Keratinocyte (primary cell): Measurements from ENCODE around the gene DLG2. TPM values are rescaled to one million over a fixed set of nuclear protein-coding genes. Genes with fewer than 3 reads are reported as not detected.
"Not testable (repeated sequence)": the region's sequence is repeated elsewhere in the genome, so short reads cannot be mapped to it uniquely, and the experiment has no call there.

Experiments used
- DNase-seq: peaks from one replicate; pipeline ENCODE4 v3.0.0-alpha.2; 2011; ENCODE audit warnings: low read depth, missing footprints, low spot score
- FAIRE-seq: peaks from 2 replicates; lab custom pipeline; 2011; peaks lifted over from hg19 to GRCh38; lab: Jason Lieb, UNC
- H2AFZ ChIP-seq: 2 replicates; pipeline ENCODE4 v1.6.0; 2012; ENCODE audit warnings: low read length, control low read depth, inconsistent platforms; ENCODE audit not compliant: control insufficient read depth
- H3K27ac ChIP-seq: 2 replicates; pipeline ENCODE4 v1.5.1; 2011; ENCODE audit warnings: low read length; ENCODE audit not compliant: control insufficient read depth, insufficient read depth
- H3K27me3 ChIP-seq: 3 replicates; pipeline ENCODE4 v1.6.0; 2011; ENCODE audit warnings: low read length; ENCODE audit not compliant: control insufficient read depth, insufficient read depth; ENCODE audit errors: extremely low read depth
- H3K36me3 ChIP-seq, 2 experiments: 2 replicates in 1 of 2; 3 replicates in 1 of 2; pipeline ENCODE4 v1.5.1; 2011; ENCODE audit warnings: low read length in 2 of 2, mild to moderate bottlenecking in 1 of 2; ENCODE audit not compliant: control insufficient read depth in 2 of 2, insufficient read depth in 2 of 2; ENCODE audit errors: extremely low read depth in 1 of 2
- H3K4me1 ChIP-seq: 3 replicates; pipeline ENCODE4 v1.5.1; 2011; ENCODE audit warnings: low read length; ENCODE audit not compliant: control insufficient read depth, insufficient read depth; ENCODE audit errors: extremely low read depth
- H3K4me2 ChIP-seq: 3 replicates; pipeline ENCODE4 v1.6.0; 2011; ENCODE audit warnings: low read depth, low read length; ENCODE audit not compliant: control insufficient read depth, insufficient read depth; ENCODE audit errors: extremely low read depth
- H3K4me3 ChIP-seq, 3 experiments: fragments of 200-600 bp in 1 of 3; sonication (generic) in 1 of 3; 2 replicates in 2 of 3; 3 replicates in 1 of 3; pipeline ENCODE4 v1.5.1; 2011 to 2016; ENCODE audit warnings: low read length in 3 of 3, mild to moderate bottlenecking in 3 of 3, control low read depth in 2 of 3, inconsistent platforms in 1 of 3, low read depth in 1 of 3, mixed read lengths in 1 of 3, mixed run types in 1 of 3, moderate library complexity in 1 of 3; ENCODE audit not compliant: control insufficient read depth in 2 of 3, insufficient read depth in 2 of 3; ENCODE audit errors: extremely low read depth in 1 of 3
- H3K79me2 ChIP-seq: 2 replicates; pipeline ENCODE4 v1.6.0; 2012; ENCODE audit warnings: low read length; ENCODE audit not compliant: control insufficient read depth, insufficient read depth
- H3K9ac ChIP-seq: 3 replicates; pipeline ENCODE4 v1.6.0; 2011; ENCODE audit warnings: low read length; ENCODE audit not compliant: control insufficient read depth, insufficient read depth; ENCODE audit errors: extremely low read depth
- H3K9me1 ChIP-seq: 3 replicates; pipeline ENCODE4 v1.6.0; 2011; ENCODE audit warnings: low read length; ENCODE audit not compliant: control insufficient read depth, insufficient read depth; ENCODE audit errors: extremely low read depth
- H3K9me3 ChIP-seq: 2 replicates; pipeline ENCODE4 v1.5.1; 2012; ENCODE audit warnings: low read depth, low read length; ENCODE audit not compliant: control insufficient read depth
- H4K20me1 ChIP-seq: 3 replicates; pipeline ENCODE4 v1.6.0; 2011; ENCODE audit warnings: low read length; ENCODE audit not compliant: control insufficient read depth, insufficient read depth; ENCODE audit errors: extremely low read depth
- EZH2 ChIP-seq: IDR thresholded peaks from one replicate; pipeline ENCODE4 v1.6.1; 2012; ENCODE audit warnings: inconsistent platforms, mild to moderate bottlenecking, low read length, moderate library complexity
- dilution Hi-C: fragments of 300-500 bp; cut with MboI; formaldehyde crosslinking; loops from one replicate; pipeline ENCODE4 v1.7.0; 2020; ENCODE audit warnings: low sequenced_read_pairs; ENCODE audit not compliant: extremely low pct_ligation_motif_present
- polyA plus RNA-seq, 5 experiments: library from polyadenylated mRNA; depleted of rRNA in 3 of 5; stranded (reverse) in 3 of 5; stranded (forward) in 1 of 5; unstranded in 1 of 5; fragments of >200 nt; gene quantifications; 1 replicate in 1 of 5; 2 replicates in 3 of 5; 3 replicates in 1 of 5; pipeline versions ENCODE4 v1.2.1 to v1.2.3, GENCODE V29; 2011 to 2012; ENCODE audit warnings: missing spikeins in 2 of 5, low read depth in 1 of 5, low replicate concordance in 1 of 5
- TF ChIP-seq, protein P1 (sequence below), 3 experiments: IDR thresholded peaks in 1 of 3; conservative IDR thresholded peaks in 1 of 3; optimal IDR thresholded peaks in 1 of 3; 2 replicates in 2 of 3; 3 replicates in 1 of 3; pipeline versions ENCODE3 to v1.5.1; 2011; ENCODE audit warnings: low read length in 3 of 3, mild to moderate bottlenecking in 3 of 3, moderate library complexity in 2 of 3, control low read depth in 1 of 3, inconsistent platforms in 1 of 3; ENCODE audit not compliant: insufficient read depth in 2 of 3; ENCODE audit errors: extremely low read depth in 1 of 3

The DLG2 gene
- polyA plus RNA-seq, 1 donor (not counting 4 experiments of a cell fraction or from before 2014, with no cell fraction given) = 0.55 TPM

GRCh38 chr11:85407648-85408047 lies 219.5 kb downstream of the DLG2 start:
- no peaks in the 10 kb centered on the region for H3K36me3 ChIP-seq
- no peak overlapping the region for H3K4me2 ChIP-seq
- H3K4me3 ChIP-seq = no peak overlapping the region
- dilution Hi-C loops = no loop called here
- no peaks in the 10 kb centered on the region for H3K9me3 ChIP-seq
- H3K79me2 ChIP-seq = no peaks in the 10 kb centered on the region
- FAIRE-seq (no peak), DNase-seq (no peak)
- H2AFZ ChIP-seq = no peak overlapping the region
- no peaks in the 10 kb centered on the region for H4K20me1 ChIP-seq
- no peak for TF ChIP-seq EZH2
- H3K4me1 ChIP-seq = no peaks in the 10 kb centered on the region
- no peaks in the 10 kb centered on the region for H3K27me3 ChIP-seq
- no peaks in the 10 kb centered on the region for H3K9me1 ChIP-seq
- no peak overlapping the region for H3K9ac ChIP-seq
- H3K27ac ChIP-seq = no peak overlapping the region

- Histone ChIP-seq H3K4me2 (no peak overlapping the region), H3K27me3 (no peaks in the 10 kb centered on the region), H3K79me2 (no peaks in the 10 kb centered on the region), H3K9me3 (no peaks in the 10 kb centered on the region), H3K4me1 (no peaks in the 10 kb centered on the region), H3K9me1 (no peaks in the 10 kb centered on the region), H3K4me3 (no peak overlapping the region), H3K36me3 (no peaks in the 10 kb centered on the region), H3K27ac (no peak overlapping the region), H4K20me1 (no peaks in the 10 kb centered on the region), H2AFZ (no peak overlapping the region), H3K9ac (no peak overlapping the region)
- no peak for DNase-seq
- no peak for TF ChIP-seq EZH2
- TF ChIP-seq, protein P1, sequence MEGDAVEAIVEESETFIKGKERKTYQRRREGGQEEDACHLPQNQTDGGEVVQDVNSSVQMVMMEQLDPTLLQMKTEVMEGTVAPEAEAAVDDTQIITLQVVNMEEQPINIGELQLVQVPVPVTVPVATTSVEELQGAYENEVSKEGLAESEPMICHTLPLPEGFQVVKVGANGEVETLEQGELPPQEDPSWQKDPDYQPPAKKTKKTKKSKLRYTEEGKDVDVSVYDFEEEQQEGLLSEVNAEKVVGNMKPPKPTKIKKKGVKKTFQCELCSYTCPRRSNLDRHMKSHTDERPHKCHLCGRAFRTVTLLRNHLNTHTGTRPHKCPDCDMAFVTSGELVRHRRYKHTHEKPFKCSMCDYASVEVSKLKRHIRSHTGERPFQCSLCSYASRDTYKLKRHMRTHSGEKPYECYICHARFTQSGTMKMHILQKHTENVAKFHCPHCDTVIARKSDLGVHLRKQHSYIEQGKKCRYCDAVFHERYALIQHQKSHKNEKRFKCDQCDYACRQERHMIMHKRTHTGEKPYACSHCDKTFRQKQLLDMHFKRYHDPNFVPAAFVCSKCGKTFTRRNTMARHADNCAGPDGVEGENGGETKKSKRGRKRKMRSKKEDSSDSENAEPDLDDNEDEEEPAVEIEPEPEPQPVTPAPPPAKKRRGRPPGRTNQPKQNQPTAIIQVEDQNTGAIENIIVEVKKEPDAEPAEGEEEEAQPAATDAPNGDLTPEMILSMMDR (optimal IDR thresholded peaks at IDR 0.05 in 1 of 3, IDR thresholded peaks at IDR 0.05 in 1 of 3, conservative IDR thresholded peaks at IDR 0.05 in 1 of 3; ENCODE audit: extremely low read depth in 1 of 3, insufficient read depth in 2 of 3, low read length in 3 of 3) = no peak
- dilution Hi-C loops = no loop called here
- FAIRE-seq = no peak
These were observed 220.3 kb downstream of the DLG2 start for GRCh38 chr11:85406841-85407240.

- dilution Hi-C loops = no loop called here
- no peak for TF ChIP-seq EZH2
- TF ChIP-seq, protein P1 (optimal IDR thresholded peaks at IDR 0.05 in 1 of 3, IDR thresholded peaks at IDR 0.05 in 1 of 3, conservative IDR thresholded peaks at IDR 0.05 in 1 of 3; ENCODE audit: extremely low read depth in 1 of 3, insufficient read depth in 2 of 3, low read length in 3 of 3) = no peak
- no peaks in the 10 kb centered on the region for H3K27me3 ChIP-seq
- H3K9me3 ChIP-seq = no peaks in the 10 kb centered on the region
- H3K9ac ChIP-seq = no peak overlapping the region
- no peak overlapping the region for H3K4me2 ChIP-seq
- H2AFZ ChIP-seq = no peak overlapping the region
- H3K4me3 ChIP-seq = no peak overlapping the region
- FAIRE-seq = no peak
- no peaks in the 10 kb centered on the region for H3K36me3 ChIP-seq
- H4K20me1 ChIP-seq = no peaks in the 10 kb centered on the region
- DNase-seq = no peak
- H3K27ac ChIP-seq = no peak overlapping the region
- H3K79me2 ChIP-seq = no peaks in the 10 kb centered on the region
- H3K9me1 ChIP-seq = no peaks in the 10 kb centered on the region
- H3K4me1 ChIP-seq = no peaks in the 10 kb centered on the region
These were observed 220.8 kb downstream of the DLG2 start for GRCh38 chr11:85406316-85406715.

- H3K4me1 ChIP-seq, H2AFZ ChIP-seq, H3K36me3 ChIP-seq, H4K20me1 ChIP-seq, DNase-seq, H3K4me2 ChIP-seq, dilution Hi-C loops, FAIRE-seq, H3K9me1 ChIP-seq, H3K79me2 ChIP-seq, H3K27me3 ChIP-seq, H3K9ac ChIP-seq, H3K9me3 ChIP-seq, H3K4me3 ChIP-seq, H3K27ac ChIP-seq: not testable (repeated sequence)
These were observed 231.6 kb downstream of the DLG2 start for GRCh38 chr11:85395515-85396055.
